ENCODE data around the gene ASCC1.
"Not testable (repeated sequence)": the region's sequence is repeated elsewhere in the genome, so short reads cannot be mapped to it uniquely, and the experiment has no call there.

ASCC1 gene

GRCh38 chr10:72229261-72230251, 13.5 kb upstream of the ASCC1 start:
- Histone ChIP-seq H3K9me3 (ENCODE audit: control insufficient read depth, low read length) (no peaks in the 10 kb centered on the region), H3K36me3 (ENCODE audit: control insufficient read depth, insufficient read depth, low read length, severe bottlenecking) (peaks cover 25% of the 10 kb centered on the region), H3K9ac (ENCODE audit: low read length) (no peak overlapping the region), H3K27me3 (replicated peaks; ENCODE audit: control insufficient read depth, insufficient read depth, low read length) (no peaks in the 10 kb centered on the region), H3K4me3 (ENCODE audit: low read length) (no peak overlapping the region), H3K4me1 (ENCODE audit: control insufficient read depth, insufficient read depth, low read length) (peaks cover 12% of the 10 kb centered on the region)
- peak; percentile 42 for DNase-seq (ENCODE audit: low read depth)

GRCh38 chr10:72228318-72228751, 12.3 kb upstream of the ASCC1 start:
- Histone ChIP-seq H3K27me3 (replicated peaks; ENCODE audit: control insufficient read depth, insufficient read depth, low read length) (no peaks in the 10 kb centered on the region), H3K9me3 (ENCODE audit: control insufficient read depth, low read length) (no peaks in the 10 kb centered on the region), H3K36me3 (ENCODE audit: control insufficient read depth, insufficient read depth, low read length, severe bottlenecking) (peaks cover 18% of the 10 kb centered on the region), H3K9ac (ENCODE audit: low read length) (no peak overlapping the region), H3K4me3 (ENCODE audit: low read length) (no peak overlapping the region), H3K4me1 (ENCODE audit: control insufficient read depth, insufficient read depth, low read length) (peaks cover 24% of the 10 kb centered on the region)
- no peak for DNase-seq (ENCODE audit: low read depth)

- no peak for DNase-seq (ENCODE audit: low read depth)
- H3K9me3 ChIP-seq (ENCODE audit: control insufficient read depth, low read length): no peaks in the 10 kb centered on the region
- no peak overlapping the region for H3K9ac ChIP-seq (ENCODE audit: low read length)
- peaks cover 13% of the 10 kb centered on the region for H3K36me3 ChIP-seq (ENCODE audit: control insufficient read depth, insufficient read depth, low read length, severe bottlenecking)
- H3K4me1 ChIP-seq (ENCODE audit: control insufficient read depth, insufficient read depth, low read length): peaks cover 29% of the 10 kb centered on the region
- no peaks in the 10 kb centered on the region for H3K27me3 ChIP-seq (replicated peaks; ENCODE audit: control insufficient read depth, insufficient read depth, low read length)
- H3K4me3 ChIP-seq (ENCODE audit: low read length): no peak overlapping the region
Observed at GRCh38 chr10:72227826-72228225, 11.8 kb upstream of the ASCC1 start.

GRCh38 chr10:72226418-72227027, 10.4 kb upstream of the ASCC1 start:
- Histone ChIP-seq H3K36me3 (ENCODE audit: control insufficient read depth, insufficient read depth, low read length, severe bottlenecking) (peaks cover 12% of the 10 kb centered on the region), H3K9ac (ENCODE audit: low read length) (no peak overlapping the region), H3K4me3 (ENCODE audit: low read length) (no peak overlapping the region), H3K4me1 (ENCODE audit: control insufficient read depth, insufficient read depth, low read length) (peaks cover 33% of the 10 kb centered on the region), H3K9me3 (ENCODE audit: control insufficient read depth, low read length) (no peaks in the 10 kb centered on the region), H3K27me3 (replicated peaks; ENCODE audit: control insufficient read depth, insufficient read depth, low read length) (no peaks in the 10 kb centered on the region)
- DNase-seq (ENCODE audit: low read depth): no peak

GRCh38 chr10:72224191-72224590, 8.1 kb upstream of the ASCC1 start:
- H3K36me3 ChIP-seq (ENCODE audit: control insufficient read depth, insufficient read depth, low read length, severe bottlenecking): peaks cover 15% of the 10 kb centered on the region
- H3K9ac ChIP-seq (ENCODE audit: low read length): peak overlapping the region; percentile 69
- H3K4me1 ChIP-seq (ENCODE audit: control insufficient read depth, insufficient read depth, low read length): peaks cover 23% of the 10 kb centered on the region
- not testable (repeated sequence) for H3K9me3 ChIP-seq (ENCODE audit: control insufficient read depth, low read length); H3K27me3 ChIP-seq (replicated peaks; ENCODE audit: control insufficient read depth, insufficient read depth, low read length); DNase-seq (ENCODE audit: low read depth)
- H3K4me3 ChIP-seq (ENCODE audit: low read length): peak overlapping the region; percentile 34

- H3K9ac ChIP-seq (ENCODE audit: low read length): peak overlapping the region; percentile 69
- H3K27me3 ChIP-seq (replicated peaks; ENCODE audit: control insufficient read depth, insufficient read depth, low read length): no peaks in the 10 kb centered on the region
- peaks cover 23% of the 10 kb centered on the region for H3K4me1 ChIP-seq (ENCODE audit: control insufficient read depth, insufficient read depth, low read length)
- peak overlapping the region; percentile 34 for H3K4me3 ChIP-seq (ENCODE audit: low read length)
- H3K9me3 ChIP-seq (ENCODE audit: control insufficient read depth, low read length): no peaks in the 10 kb centered on the region
- DNase-seq (ENCODE audit: low read depth): peak; percentile 21
- peaks cover 15% of the 10 kb centered on the region for H3K36me3 ChIP-seq (ENCODE audit: control insufficient read depth, insufficient read depth, low read length, severe bottlenecking)
Observed at GRCh38 chr10:72223743-72224101, 7.6 kb upstream of the ASCC1 start.

GRCh38 chr10:72221278-72221677, 5.2 kb upstream of the ASCC1 start:
- DNase-seq (ENCODE audit: low read depth): no peak
- H3K9me3 ChIP-seq (ENCODE audit: control insufficient read depth, low read length): no peaks in the 10 kb centered on the region
- peaks cover 35% of the 10 kb centered on the region for H3K4me1 ChIP-seq (ENCODE audit: control insufficient read depth, insufficient read depth, low read length)
- H3K9ac ChIP-seq (ENCODE audit: low read length): no peak overlapping the region
- no peaks in the 10 kb centered on the region for H3K27me3 ChIP-seq (replicated peaks; ENCODE audit: control insufficient read depth, insufficient read depth, low read length)
- peaks cover 15% of the 10 kb centered on the region for H3K36me3 ChIP-seq (ENCODE audit: control insufficient read depth, insufficient read depth, low read length, severe bottlenecking)
- no peak overlapping the region for H3K4me3 ChIP-seq (ENCODE audit: low read length)

GRCh38 chr10:72220637-72221036, 4.6 kb upstream of the ASCC1 start:
- no peaks in the 10 kb centered on the region for H3K27me3 ChIP-seq (replicated peaks; ENCODE audit: control insufficient read depth, insufficient read depth, low read length)
- H3K9me3 ChIP-seq (ENCODE audit: control insufficient read depth, low read length): no peaks in the 10 kb centered on the region
- no peak overlapping the region for H3K9ac ChIP-seq (ENCODE audit: low read length)
- peaks cover 35% of the 10 kb centered on the region for H3K4me1 ChIP-seq (ENCODE audit: control insufficient read depth, insufficient read depth, low read length)
- no peak overlapping the region for H3K4me3 ChIP-seq (ENCODE audit: low read length)
- peaks cover 15% of the 10 kb centered on the region for H3K36me3 ChIP-seq (ENCODE audit: control insufficient read depth, insufficient read depth, low read length, severe bottlenecking)
- no peak for DNase-seq (ENCODE audit: low read depth)

- no peak for DNase-seq (ENCODE audit: low read depth)
- Histone ChIP-seq H3K4me3 (ENCODE audit: low read length) (no peak overlapping the region), H3K27me3 (replicated peaks; ENCODE audit: control insufficient read depth, insufficient read depth, low read length) (no peaks in the 10 kb centered on the region), H3K9me3 (ENCODE audit: control insufficient read depth, low read length) (no peaks in the 10 kb centered on the region), H3K9ac (ENCODE audit: low read length) (peak overlapping the region; percentile 43), H3K36me3 (ENCODE audit: control insufficient read depth, insufficient read depth, low read length, severe bottlenecking) (peaks cover 11% of the 10 kb centered on the region), H3K4me1 (ENCODE audit: control insufficient read depth, insufficient read depth, low read length) (peaks cover 40% of the 10 kb centered on the region)
Observed at GRCh38 chr10:72219235-72219814, 3.2 kb upstream of the ASCC1 start.

GRCh38 chr10:72218726-72219125, 2.6 kb upstream of the ASCC1 start:
- Histone ChIP-seq H3K4me3 (ENCODE audit: low read length) (no peak overlapping the region), H3K9me3 (ENCODE audit: control insufficient read depth, low read length) (no peaks in the 10 kb centered on the region), H3K9ac (ENCODE audit: low read length) (peak overlapping the region; percentile 43), H3K4me1 (ENCODE audit: control insufficient read depth, insufficient read depth, low read length) (peaks cover 37% of the 10 kb centered on the region), H3K36me3 (ENCODE audit: control insufficient read depth, insufficient read depth, low read length, severe bottlenecking) (peaks cover 11% of the 10 kb centered on the region), H3K27me3 (replicated peaks; ENCODE audit: control insufficient read depth, insufficient read depth, low read length) (no peaks in the 10 kb centered on the region)
- no peak for DNase-seq (ENCODE audit: low read depth)

GRCh38 chr10:72218325-72218724, 2.2 kb upstream of the ASCC1 start:
- H3K4me3 ChIP-seq (ENCODE audit: low read length): no peak overlapping the region
- no peaks in the 10 kb centered on the region for H3K27me3 ChIP-seq (replicated peaks; ENCODE audit: control insufficient read depth, insufficient read depth, low read length)
- no peaks in the 10 kb centered on the region for H3K9me3 ChIP-seq (ENCODE audit: control insufficient read depth, low read length)
- no peak overlapping the region for H3K9ac ChIP-seq (ENCODE audit: low read length)
- DNase-seq (ENCODE audit: low read depth): no peak
- peaks cover 11% of the 10 kb centered on the region for H3K36me3 ChIP-seq (ENCODE audit: control insufficient read depth, insufficient read depth, low read length, severe bottlenecking)
- peaks cover 33% of the 10 kb centered on the region for H3K4me1 ChIP-seq (ENCODE audit: control insufficient read depth, insufficient read depth, low read length)
